Subcutaneous adipose tissue (tissue), 4 donors: Measurements from ENCODE around the gene MACF1. TPM values are rescaled to one million over a fixed set of nuclear protein-coding genes. Genes with fewer than 3 reads are reported as not detected.

Source experiments
- CTCF ChIP-seq: fragments of 450-650 bp; IDR thresholded peaks from one replicate; pipeline ENCODE4 v1.5.1; 2016; ENCODE audit warnings: low read depth, mild to moderate bottlenecking, control low read depth, antibody characterized with exemption, moderate library complexity
- total RNA-seq, 4 donors: library from RNA; depleted of rRNA; stranded (reverse); fragments of >200 nt; gene quantifications; one replicate each; pipeline ENCODE4 v1.1.0, GENCODE V29; 2016

The MACF1 gene
- total RNA-seq, 4 donors from 2014 or later = 297 to 398 (median 352) TPM

- no peak for TF ChIP-seq CTCF
Measured at GRCh38 chr1:39469150-39469549, 264.7 kb downstream of the MACF1 start.

DNA sequence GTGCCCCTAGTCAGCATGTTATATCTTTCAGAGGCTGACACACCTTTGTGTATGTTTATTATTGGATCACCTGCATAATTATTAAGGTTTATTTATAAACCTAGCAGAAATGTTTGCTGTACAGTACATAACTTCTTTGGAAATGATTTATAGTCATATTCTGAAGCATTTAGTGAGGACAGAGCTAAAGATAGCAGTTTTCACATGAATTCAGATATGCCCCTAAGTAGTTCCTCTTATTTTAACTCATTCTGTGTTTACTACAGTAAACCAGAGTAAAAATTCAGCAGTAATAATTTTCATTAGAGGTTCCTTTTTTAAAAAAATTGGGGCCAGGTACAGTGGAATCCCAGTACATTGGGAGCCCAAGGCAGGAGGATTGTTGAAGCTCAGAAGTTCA, 265.5 kb downstream of the MACF1 start:
- TF ChIP-seq CTCF = no peak

GRCh38 chr1:39472826-39473225, 268.3 kb downstream of the MACF1 start:
- no peak for TF ChIP-seq CTCF

GRCh38 chr1:39473324-39473723, 268.8 kb downstream of the MACF1 start:
- TF ChIP-seq CTCF = no peak

DNA sequence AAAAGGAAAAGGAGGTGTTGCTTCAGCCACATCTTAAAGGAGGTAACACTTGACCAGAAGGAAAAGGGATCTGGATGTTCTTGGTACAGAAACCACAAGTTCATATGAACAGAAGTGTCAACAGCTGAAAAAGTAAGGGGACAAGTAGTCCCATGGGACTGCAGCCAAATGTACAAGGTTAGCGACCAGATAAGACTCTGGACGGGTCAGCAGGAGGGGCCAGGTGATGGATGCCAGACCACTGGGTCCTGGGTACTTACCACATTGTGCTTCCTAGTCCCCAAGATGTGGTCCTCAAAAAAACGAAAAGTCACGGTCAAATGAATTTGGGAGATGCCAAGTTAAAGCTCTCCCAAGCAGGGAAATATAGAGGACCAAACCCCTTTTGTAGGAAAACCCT, 270.3 kb downstream of the MACF1 start:
- no peak for TF ChIP-seq CTCF

DNA sequence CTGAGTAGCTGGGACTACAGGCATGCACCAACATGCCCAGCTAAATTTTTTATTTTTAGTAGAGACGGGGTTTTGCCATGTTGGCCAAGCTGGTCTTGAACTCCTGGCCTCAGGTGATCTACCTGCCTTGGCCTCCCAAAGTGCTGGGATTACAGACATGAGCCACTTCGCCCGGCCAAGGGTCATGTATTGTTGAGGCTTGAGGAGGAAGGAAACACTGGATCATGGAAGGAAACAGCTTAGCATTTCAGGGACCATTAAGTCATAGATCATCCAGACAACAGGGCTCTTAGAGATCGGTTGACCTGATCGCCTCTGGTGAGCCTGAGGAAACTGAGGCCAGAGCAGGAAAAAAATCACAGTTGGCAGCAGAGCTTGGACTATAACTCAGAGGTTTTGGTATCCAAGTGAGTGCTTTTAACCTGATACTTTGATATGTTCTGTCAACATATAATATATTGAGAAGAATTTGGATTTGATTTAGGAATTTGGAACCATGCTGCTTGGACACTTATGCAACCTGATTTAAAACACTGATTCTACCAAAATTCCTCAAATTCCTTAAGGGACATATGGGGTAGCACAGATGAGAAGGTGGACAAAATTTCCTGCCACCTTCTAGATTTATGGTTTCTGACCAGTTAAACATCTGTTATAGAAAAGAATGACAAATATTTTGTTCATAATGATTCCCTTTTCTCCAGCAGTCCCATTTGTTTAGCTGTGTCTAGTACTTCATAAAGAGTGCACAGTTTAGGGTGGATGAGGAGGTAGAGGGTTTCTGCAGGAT, 273.8 kb downstream of the MACF1 start:
- no peak for TF ChIP-seq CTCF

GRCh38 chr1:39481289-39481688, 276.8 kb downstream of the MACF1 start:
- no peak for TF ChIP-seq CTCF
